ENCODE measurements around the gene FIGN.

- TF ChIP-seq CTCF (IDR thresholded peaks at IDR 0.05) (no peak), POLR2A (IDR thresholded peaks at IDR 0.05) (no peak), EP300 (IDR thresholded peaks at IDR 0.05) (no peak), POLR2AphosphoS5 (IDR thresholded peaks at IDR 0.05) (no peak)
Observed at GRCh38 chr2:163649080-163649479, 86.7 kb downstream of the FIGN start.

Data from upper lobe of left lung (tissue), 4 donors.